HepG2 (cell line): ENCODE measurements around the gene RABGEF1. TPM values are rescaled to one million over a fixed set of nuclear protein-coding genes. Genes with fewer than 3 reads are reported as not detected.
A peak's percentile ranks its signal among the peaks of the same experiment; 100 is the strongest.

Source experiments
- MLX ChIP-seq: IDR thresholded peaks from 2 replicates; pipeline ENCODE4 v1.6.1; 2016
- NCOA1 ChIP-seq: sonication (generic); formaldehyde crosslinking; IDR thresholded peaks from 2 replicates; pipeline ENCODE4 v1.9.0; 2021; ENCODE audit warnings: missing genetic modification reagents
- PATZ1 ChIP-seq: sonication (generic); formaldehyde crosslinking; IDR thresholded peaks from 2 replicates; pipeline ENCODE4 v1.4.0; 2020; ENCODE audit warnings: missing genetic modification reagents
- SOX6 ChIP-seq, 2 experiments: fragments of 450-650 bp in 1 of 2; sonication (generic) in 1 of 2; formaldehyde crosslinking in 1 of 2; IDR thresholded peaks; 2 replicates each; pipeline versions ENCODE4 v1.4.0 to v1.6.1; 2017 to 2020; ENCODE audit warnings: antibody characterized with exemption in 1 of 2, mild to moderate bottlenecking in 1 of 2, missing genetic modification reagents in 1 of 2
- SUZ12 ChIP-seq: fragments of 150-350 bp; IDR thresholded peaks from 2 replicates; pipeline ENCODE4 v1.6.1; 2014; ENCODE audit warnings: low read depth, low read length
- TMF1 ChIP-seq: sonication (generic); formaldehyde crosslinking; IDR thresholded peaks from 2 replicates; pipeline ENCODE4 v1.8.1; 2022; ENCODE audit warnings: low read depth, missing genetic modification reagents
- ZBTB14 ChIP-seq: sonication (generic); formaldehyde crosslinking; IDR thresholded peaks from 2 replicates; pipeline ENCODE4 v1.4.0; 2020; ENCODE audit warnings: missing genetic modification reagents
- ZNF160 ChIP-seq: sonication (generic); formaldehyde crosslinking; IDR thresholded peaks from 2 replicates; pipeline ENCODE4 v1.8.0; 2022; ENCODE audit warnings: mild to moderate bottlenecking, inconsistent platforms, missing genetic modification reagents
- polyA plus RNA-seq, 8 experiments: library from polyadenylated mRNA; depleted of rRNA in 3 of 8; stranded (reverse) in 7 of 8; unstranded in 1 of 8; fragments of >200 nt; fragmentation: Illumina TruSeq in 4 of 8; extraction: Trizol in 4 of 8; gene quantifications; 2 replicates each; pipeline versions ENCODE4 v1.2.1 to v1.2.3, GENCODE V29; 2011 to 2016; ENCODE audit warnings: low read depth in 4 of 8, missing spikeins in 1 of 8, mixed read lengths in 1 of 8; ENCODE audit not compliant: insufficient read depth in 1 of 8
- total RNA-seq, 5 experiments: library from RNA; depleted of rRNA; stranded (reverse); fragments of >200 nt; fragmentation: Illumina TruSeq; extraction: Trizol; gene quantifications; 2 replicates each; pipeline ENCODE4 v1.2.3, GENCODE V29; 2016; ENCODE audit warnings: low read depth in 1 of 5

The RABGEF1 gene
- total and polyA plus RNA-seq, 2 of the 13 experiments (the other 11 are each of a cell fraction or from before 2014, with no cell fraction given) = 22.7 to 35.3 TPM

- TF ChIP-seq ZNF160 (CRISPR knock-in tag) (no peak), NCOA1 (CRISPR knock-in tag) (no peak), TMF1 (CRISPR knock-in tag) (0 out of 2 replicates have a peak, but pooled peaks have one; percentile 32), PATZ1 (CRISPR knock-in tag) (peak; percentile 70), MLX (CRISPR knock-in tag) (no peak), SUZ12 (no peak), SOX6 (IDR thresholded peaks at IDR 0.05) (no peak), SOX6 (CRISPR knock-in tag; IDR thresholded peaks at IDR 0.05) (0 out of 2 replicates have a peak, but pooled peaks have one; percentile 2), ZBTB14 (CRISPR knock-in tag) (no peak)
These were observed 42.8 kb upstream of the RABGEF1 start (continued) for GRCh38 chr7:66697449-66698438.
